ENCODE measurements around the gene CD53. TPM values are rescaled to one million over a fixed set of nuclear protein-coding genes. Genes with fewer than 3 reads are reported as not detected.
A peak's percentile ranks its signal among the peaks of the same experiment; 100 is the strongest.

Gene CD53
- total RNA-seq, 2 donors from 2014 or later = 5.7 to 12.2 TPM

DNA sequence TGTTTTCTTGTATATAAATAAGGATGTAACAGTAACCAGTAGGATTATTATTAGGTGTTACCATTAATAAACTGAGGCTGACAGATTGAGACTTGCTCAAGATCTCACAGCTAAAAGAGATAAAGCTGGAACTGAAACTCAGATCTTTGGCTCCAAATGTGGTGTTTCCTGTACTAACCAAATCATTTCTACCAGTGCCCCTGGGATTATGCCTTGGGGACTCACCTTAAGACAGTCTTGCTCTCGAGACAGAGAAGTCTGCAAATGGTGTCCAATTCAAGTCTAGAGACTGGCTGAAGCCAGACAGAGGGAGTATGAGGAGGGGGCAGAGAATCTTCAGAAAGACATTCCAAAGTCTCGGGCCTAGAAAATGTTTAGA lies 593 bp upstream of the CD53 start:
- Histone ChIP-seq H3K27ac (no peak overlapping the region), H3K9me3 (no peaks in the 10 kb centered on the region), H3K27me3 (replicated peaks; ENCODE audit: insufficient read depth) (no peaks in the 10 kb centered on the region), H3K4me3 (no peak overlapping the region), H3K36me3 (no peaks in the 10 kb centered on the region), H3K4me1 (replicated peaks) (no peaks in the 10 kb centered on the region)
- intact Hi-C loops (cut with DNase I) = no loop called here
- 57% methylated on average over 2 of the region's 2 CpGs for WGBS
- TF ChIP-seq, protein P1, sequence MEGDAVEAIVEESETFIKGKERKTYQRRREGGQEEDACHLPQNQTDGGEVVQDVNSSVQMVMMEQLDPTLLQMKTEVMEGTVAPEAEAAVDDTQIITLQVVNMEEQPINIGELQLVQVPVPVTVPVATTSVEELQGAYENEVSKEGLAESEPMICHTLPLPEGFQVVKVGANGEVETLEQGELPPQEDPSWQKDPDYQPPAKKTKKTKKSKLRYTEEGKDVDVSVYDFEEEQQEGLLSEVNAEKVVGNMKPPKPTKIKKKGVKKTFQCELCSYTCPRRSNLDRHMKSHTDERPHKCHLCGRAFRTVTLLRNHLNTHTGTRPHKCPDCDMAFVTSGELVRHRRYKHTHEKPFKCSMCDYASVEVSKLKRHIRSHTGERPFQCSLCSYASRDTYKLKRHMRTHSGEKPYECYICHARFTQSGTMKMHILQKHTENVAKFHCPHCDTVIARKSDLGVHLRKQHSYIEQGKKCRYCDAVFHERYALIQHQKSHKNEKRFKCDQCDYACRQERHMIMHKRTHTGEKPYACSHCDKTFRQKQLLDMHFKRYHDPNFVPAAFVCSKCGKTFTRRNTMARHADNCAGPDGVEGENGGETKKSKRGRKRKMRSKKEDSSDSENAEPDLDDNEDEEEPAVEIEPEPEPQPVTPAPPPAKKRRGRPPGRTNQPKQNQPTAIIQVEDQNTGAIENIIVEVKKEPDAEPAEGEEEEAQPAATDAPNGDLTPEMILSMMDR (IDR thresholded peaks at IDR 0.05) = no peak
- TF ChIP-seq POLR2A (IDR thresholded peaks at IDR 0.05) = no peak
- no peak for TF ChIP-seq POLR2AphosphoS5 (IDR thresholded peaks at IDR 0.05)
- no peak for DNase-seq (ENCODE audit: low spot score)

DNA sequence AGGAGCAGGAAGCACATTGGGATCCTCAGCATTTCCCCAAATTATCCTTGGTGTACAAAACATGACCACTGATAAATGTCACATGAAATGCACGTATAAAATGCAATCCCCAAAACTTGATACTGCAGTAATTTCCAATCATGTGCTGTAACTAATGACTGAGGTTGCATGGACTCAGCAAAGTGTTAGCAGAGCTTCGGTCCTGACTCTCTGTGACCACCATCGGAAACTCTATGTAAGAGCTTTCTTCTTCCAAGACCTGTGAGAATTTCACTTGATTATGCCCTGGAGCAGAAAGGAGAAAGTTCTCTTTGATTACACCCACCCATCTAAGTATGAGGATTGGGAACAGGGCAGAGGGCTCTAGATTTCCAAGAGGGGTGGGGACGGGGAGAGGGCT lies 908 bp downstream of the CD53 start:
- Histone ChIP-seq H3K4me1 (replicated peaks) (no peaks in the 10 kb centered on the region), H3K27ac (no peak overlapping the region), H3K9me3 (no peaks in the 10 kb centered on the region), H3K27me3 (replicated peaks; ENCODE audit: insufficient read depth) (no peaks in the 10 kb centered on the region), H3K36me3 (no peaks in the 10 kb centered on the region), H3K4me3 (peak overlapping the region in 1 of 2 donors; percentile 3)
- intact Hi-C loops (cut with DNase I) = no loop called here
- DNase-seq (ENCODE audit: low spot score) = no peak
- WGBS = 85% methylated on average over 4 of the region's 4 CpGs
- no peak for TF ChIP-seq POLR2AphosphoS5 (IDR thresholded peaks at IDR 0.05)
- no peak for TF ChIP-seq POLR2A (IDR thresholded peaks at IDR 0.05)
- TF ChIP-seq, protein P1 (IDR thresholded peaks at IDR 0.05) = no peak

DNA sequence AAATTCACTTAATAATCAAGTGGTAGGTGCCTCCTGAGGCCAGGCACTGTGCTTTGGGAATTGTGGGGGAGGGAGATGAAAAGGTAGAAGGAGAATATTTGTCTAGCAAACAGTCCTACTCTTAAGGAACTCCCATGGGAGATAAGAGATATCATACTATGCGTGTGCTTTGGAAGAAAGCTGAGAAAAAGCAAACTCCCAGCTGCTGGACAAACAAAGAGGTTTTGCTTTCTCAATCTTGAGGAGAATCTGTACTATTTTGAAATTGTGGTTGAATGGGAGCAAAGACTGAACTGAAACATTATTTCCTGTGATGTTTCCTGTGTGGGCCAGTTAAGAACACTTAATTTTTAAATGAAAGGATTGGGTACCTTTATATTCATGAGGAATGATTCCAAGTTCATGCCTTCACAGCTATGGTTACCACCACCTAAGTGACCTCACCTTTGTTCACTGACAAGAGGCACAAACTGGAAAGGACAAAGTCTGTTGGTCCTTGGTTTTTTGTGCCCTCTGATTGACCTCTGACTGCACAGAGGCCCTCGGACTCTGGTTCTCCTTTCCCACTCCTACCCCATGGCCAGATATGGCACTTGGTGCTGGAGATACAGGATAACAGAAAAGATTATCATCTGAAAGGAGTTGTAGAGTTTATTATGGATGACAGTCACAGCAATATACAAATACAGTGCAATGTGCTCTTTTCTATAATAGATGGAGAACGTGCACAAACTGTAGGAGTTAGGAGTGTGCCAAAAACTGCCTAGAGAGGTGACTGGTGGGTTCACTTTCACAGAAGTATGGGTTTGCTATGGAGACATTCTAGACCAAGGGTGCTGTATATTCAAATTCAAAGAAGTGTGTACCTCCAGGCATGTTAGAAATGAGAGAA lies 1.6 kb downstream of the CD53 start:
- H3K9me3 ChIP-seq = no peaks in the 10 kb centered on the region
- no peak for DNase-seq (ENCODE audit: low spot score)
- TF ChIP-seq POLR2A (IDR thresholded peaks at IDR 0.05) (no peak), POLR2AphosphoS5 (IDR thresholded peaks at IDR 0.05) (no peak)
- TF ChIP-seq, protein P1 (IDR thresholded peaks at IDR 0.05) = no peak
- H3K27me3 ChIP-seq (replicated peaks; ENCODE audit: insufficient read depth) = no peaks in the 10 kb centered on the region
- no peaks in the 10 kb centered on the region for H3K36me3 ChIP-seq
- H3K4me1 ChIP-seq (replicated peaks) = no peaks in the 10 kb centered on the region
- intact Hi-C loops (cut with DNase I) = no loop called here
- H3K27ac ChIP-seq = no peak overlapping the region
- 45% methylated on average over 3 of the region's 3 CpGs for WGBS
- H3K4me3 ChIP-seq = peak overlapping the region in 1 of 2 donors; percentile 3

DNA sequence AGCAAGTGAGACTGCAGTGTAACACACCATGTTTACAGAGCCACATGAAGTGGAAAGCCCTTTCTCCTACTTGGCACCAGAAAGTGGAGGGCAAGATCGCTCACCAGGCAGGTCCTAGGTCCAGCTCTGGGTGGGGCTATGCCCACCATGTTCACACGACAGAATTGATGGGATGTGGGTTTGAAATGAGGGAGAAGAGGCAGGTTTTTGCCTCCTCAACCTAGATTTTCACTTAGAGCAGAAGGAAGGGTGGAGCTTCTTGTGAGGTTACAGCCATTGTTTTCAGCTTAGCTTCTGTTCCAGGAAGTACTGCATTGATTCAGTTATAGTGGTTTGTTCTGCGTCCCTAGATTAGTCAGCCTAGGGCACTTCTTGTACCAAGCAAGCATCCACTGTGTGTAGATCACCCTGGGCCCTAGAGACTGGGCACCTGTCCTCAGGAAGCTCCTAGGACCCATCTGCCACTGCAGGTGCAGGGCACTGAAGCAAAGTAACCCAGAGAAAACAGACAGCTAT lies 2.3 kb downstream of the CD53 start:
- intact Hi-C loops (cut with DNase I) = no loop called here

More for the DNA sequence above, 2.3 kb downstream of the CD53 start:
- 67% methylated on average over 3 of the region's 3 CpGs for WGBS
- no peak for TF ChIP-seq POLR2AphosphoS5 (IDR thresholded peaks at IDR 0.05)
- TF ChIP-seq, protein P1 (IDR thresholded peaks at IDR 0.05) = no peak
- TF ChIP-seq POLR2A (IDR thresholded peaks at IDR 0.05) = no peak
- no peak for DNase-seq (ENCODE audit: low spot score)
- Histone ChIP-seq H3K36me3 (no peaks in the 10 kb centered on the region), H3K27ac (no peak overlapping the region), H3K4me3 (no peak overlapping the region), H3K27me3 (replicated peaks; ENCODE audit: insufficient read depth) (no peaks in the 10 kb centered on the region), H3K4me1 (replicated peaks) (no peaks in the 10 kb centered on the region), H3K9me3 (no peaks in the 10 kb centered on the region)
